Muscle of arm (tissue), 12 donors: Measurements from ENCODE around the gene HTR6. TPM values are rescaled to one million over a fixed set of nuclear protein-coding genes. Genes with fewer than 3 reads are reported as not detected.

Experiments used
- DNase-seq: peaks from one replicate; pipeline ENCODE4 v3.0.0-alpha.2; 2013
- polyA plus RNA-seq, 12 donors: library from polyadenylated mRNA; unstranded; fragments of 120-200 nt; gene quantifications; one replicate each; pipeline ENCODE4 v1.2.1, GENCODE V29; 2013; ENCODE audit not compliant: insufficient read length in 12 of 12

The HTR6 gene
- polyA plus RNA-seq, 12 donors: not detected

- DNase-seq: no peak
These were observed 22.7 kb downstream of the HTR6 start for GRCh38 chr1:19687414-19687813.

- DNase-seq: no peak
These were observed 23.6 kb downstream of the HTR6 start for GRCh38 chr1:19688041-19688842.

- no peak for DNase-seq
These were observed 24.5 kb downstream of the HTR6 start for GRCh38 chr1:19689085-19689757.

GRCh38 chr1:19689856-19690255 is 25.2 kb downstream of the HTR6 start:
- no peak for DNase-seq

GRCh38 chr1:19690342-19690741 is 25.7 kb downstream of the HTR6 start:
- no peak for DNase-seq

GRCh38 chr1:19694298-19694697 is 29.6 kb downstream of the HTR6 start:
- no peak for DNase-seq

GRCh38 chr1:19695772-19696171 is 31.1 kb downstream of the HTR6 start:
- no peak for DNase-seq

GRCh38 chr1:19696820-19697219 is 32.1 kb downstream of the HTR6 start:
- no peak for DNase-seq

GRCh38 chr1:19698181-19698580 is 33.5 kb downstream of the HTR6 start:
- no peak for DNase-seq

GRCh38 chr1:19700079-19700777 is 35.6 kb downstream of the HTR6 start:
- DNase-seq: no peak

- no peak for DNase-seq
These were observed 38.6 kb downstream of the HTR6 start for GRCh38 chr1:19703280-19703679.

- DNase-seq: peak; percentile 72
These were observed 39.8 kb downstream of the HTR6 start for GRCh38 chr1:19704247-19705113.

GRCh38 chr1:19705464-19705863 is 40.8 kb downstream of the HTR6 start:
- DNase-seq: no peak

- DNase-seq: no peak
These were observed 41.5 kb downstream of the HTR6 start for GRCh38 chr1:19706136-19706535.

- no peak for DNase-seq
These were observed 44.0 kb downstream of the HTR6 start for GRCh38 chr1:19708567-19709110.

GRCh38 chr1:19709260-19709793 is 44.7 kb downstream of the HTR6 start:
- no peak for DNase-seq

- DNase-seq: no peak
These were observed 46.3 kb downstream of the HTR6 start for GRCh38 chr1:19710825-19711611.

GRCh38 chr1:19712928-19713327 is 48.3 kb downstream of the HTR6 start:
- no peak for DNase-seq

- DNase-seq: peak; percentile 68
These were observed 50.9 kb downstream of the HTR6 start for GRCh38 chr1:19715334-19716203.
